Measurements from ENCODE around the gene SCYGR2. TPM values are rescaled to one million over a fixed set of nuclear protein-coding genes. Genes with fewer than 3 reads are reported as not detected.

SCYGR2 gene
- total RNA-seq, 2 donors from 2014 or later, result not detected

DNA sequence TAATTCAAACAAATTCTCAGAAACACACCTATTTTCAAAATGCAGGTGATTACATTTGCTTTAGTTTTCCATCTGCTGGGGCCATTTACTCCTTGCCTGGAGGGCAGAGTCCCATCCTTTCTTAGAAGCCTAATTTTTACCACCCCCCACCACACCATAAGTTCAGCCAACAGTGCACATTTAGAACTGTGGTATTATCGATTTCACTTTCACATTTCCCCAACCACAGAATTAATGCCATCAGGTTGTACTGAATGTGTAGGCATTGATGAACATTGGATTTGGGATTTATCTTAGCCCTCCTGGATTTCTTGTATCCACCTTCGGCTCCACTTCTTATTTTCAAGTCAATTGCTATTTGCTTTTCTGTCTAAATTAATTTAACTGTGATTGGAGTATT, 11.4 kb downstream of the SCYGR2 start:
- Histone ChIP-seq H3K9me3 (ENCODE audit: control insufficient read depth, low read length) (no peaks in the 10 kb centered on the region), H3K36me3 (ENCODE audit: control insufficient read depth, insufficient read depth, low read length) (no peaks in the 10 kb centered on the region), H3K27ac (ENCODE audit: low read depth, low read length) (no peak overlapping the region), H3K27me3 (ENCODE audit: control insufficient read depth, insufficient read depth, low read length, poor library complexity, severe bottlenecking) (no peaks in the 10 kb centered on the region), H3K9ac (ENCODE audit: extremely low read depth, low read length, poor library complexity, severe bottlenecking) (no peak overlapping the region), H3K4me3 (ENCODE audit: low read length) (no peak overlapping the region), H3K4me1 (ENCODE audit: control insufficient read depth, insufficient read depth, low read length) (no peaks in the 10 kb centered on the region)
- Mint-ChIP-seq H3K27me3 (ENCODE audit: insufficient read depth) (peaks cover 3% of the 10 kb centered on the region), H3K9me3 (no peaks in the 10 kb centered on the region), H3K36me3 (ENCODE audit: low read depth) (no peaks in the 10 kb centered on the region), H3K27ac (no peak overlapping the region), H3K4me3 (no peak overlapping the region), H3K4me1 (no peaks in the 10 kb centered on the region)
- TF ChIP-seq, protein P1, sequence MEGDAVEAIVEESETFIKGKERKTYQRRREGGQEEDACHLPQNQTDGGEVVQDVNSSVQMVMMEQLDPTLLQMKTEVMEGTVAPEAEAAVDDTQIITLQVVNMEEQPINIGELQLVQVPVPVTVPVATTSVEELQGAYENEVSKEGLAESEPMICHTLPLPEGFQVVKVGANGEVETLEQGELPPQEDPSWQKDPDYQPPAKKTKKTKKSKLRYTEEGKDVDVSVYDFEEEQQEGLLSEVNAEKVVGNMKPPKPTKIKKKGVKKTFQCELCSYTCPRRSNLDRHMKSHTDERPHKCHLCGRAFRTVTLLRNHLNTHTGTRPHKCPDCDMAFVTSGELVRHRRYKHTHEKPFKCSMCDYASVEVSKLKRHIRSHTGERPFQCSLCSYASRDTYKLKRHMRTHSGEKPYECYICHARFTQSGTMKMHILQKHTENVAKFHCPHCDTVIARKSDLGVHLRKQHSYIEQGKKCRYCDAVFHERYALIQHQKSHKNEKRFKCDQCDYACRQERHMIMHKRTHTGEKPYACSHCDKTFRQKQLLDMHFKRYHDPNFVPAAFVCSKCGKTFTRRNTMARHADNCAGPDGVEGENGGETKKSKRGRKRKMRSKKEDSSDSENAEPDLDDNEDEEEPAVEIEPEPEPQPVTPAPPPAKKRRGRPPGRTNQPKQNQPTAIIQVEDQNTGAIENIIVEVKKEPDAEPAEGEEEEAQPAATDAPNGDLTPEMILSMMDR (conservative IDR thresholded peaks at IDR 0.05), result no peak
- no peak for DNase-seq
- 80% methylated on average over 1 of the region's 2 CpGs; no CpG with 5 or more reads in 1 of the 2 experiments for WGBS, 2 experiments (ENCODE audit: insufficient coverage in 1 of 2, insufficient read length in 1 of 2)

DNA sequence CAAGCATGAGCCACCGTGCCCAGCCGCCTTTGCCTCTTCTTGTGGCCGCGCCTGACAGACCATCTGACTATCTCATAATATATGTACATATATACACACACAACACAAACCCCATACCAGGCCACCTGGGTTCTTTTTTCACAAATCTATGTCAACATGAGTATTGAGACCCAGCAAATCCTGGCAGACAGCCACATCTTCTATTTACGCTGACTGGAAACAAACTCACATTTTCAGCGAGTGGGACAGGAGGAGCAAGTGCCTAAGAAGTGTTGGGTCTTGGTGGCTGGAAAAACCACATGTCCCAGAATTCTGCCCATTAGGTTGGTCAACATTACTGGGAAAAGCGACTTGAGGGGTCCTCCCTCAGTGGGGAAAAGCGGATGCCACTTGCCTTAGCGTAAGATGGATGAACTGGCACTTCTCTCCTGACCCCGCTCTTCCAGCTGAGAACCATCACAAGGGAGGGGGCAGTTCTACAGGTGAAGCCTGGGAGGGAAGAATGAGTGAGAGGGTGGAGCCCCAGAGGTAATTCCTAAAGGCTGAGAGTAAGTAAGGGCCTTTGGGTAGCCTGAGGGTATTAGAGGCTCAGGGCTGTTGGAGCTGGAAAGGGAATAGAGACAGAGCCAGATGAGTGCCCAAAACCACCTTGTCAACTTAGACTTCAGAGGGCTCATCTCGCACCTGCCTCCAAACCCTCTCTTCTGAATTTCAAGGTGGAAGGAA, 14.0 kb downstream of the SCYGR2 start:
- H3K4me3 Mint-ChIP-seq, result no peak overlapping the region
- H3K36me3 Mint-ChIP-seq (ENCODE audit: low read depth), result no peaks in the 10 kb centered on the region
- Histone ChIP-seq H3K4me3 (ENCODE audit: low read length) (no peak overlapping the region), H3K9ac (ENCODE audit: extremely low read depth, low read length, poor library complexity, severe bottlenecking) (no peak overlapping the region), H3K27ac (ENCODE audit: low read depth, low read length) (no peak overlapping the region), H3K4me1 (ENCODE audit: control insufficient read depth, insufficient read depth, low read length) (peaks cover 4% of the 10 kb centered on the region), H3K9me3 (ENCODE audit: control insufficient read depth, low read length) (no peaks in the 10 kb centered on the region), H3K27me3 (ENCODE audit: control insufficient read depth, insufficient read depth, low read length, poor library complexity, severe bottlenecking) (no peaks in the 10 kb centered on the region), H3K36me3 (ENCODE audit: control insufficient read depth, insufficient read depth, low read length) (no peaks in the 10 kb centered on the region)
- 85 to 94% methylated on average over 5 to 11 of the region's 11 CpGs for WGBS, 2 experiments (ENCODE audit: insufficient coverage in 1 of 2, insufficient read length in 1 of 2)
- H3K27ac Mint-ChIP-seq, result no peak overlapping the region
- no peak for DNase-seq
- H3K27me3 Mint-ChIP-seq (ENCODE audit: insufficient read depth), result peaks cover 3% of the 10 kb centered on the region
- TF ChIP-seq, protein P1 (conservative IDR thresholded peaks at IDR 0.05), result no peak
- peaks cover 17% of the 10 kb centered on the region for H3K4me1 Mint-ChIP-seq
- H3K9me3 Mint-ChIP-seq, result no peaks in the 10 kb centered on the region

DNA sequence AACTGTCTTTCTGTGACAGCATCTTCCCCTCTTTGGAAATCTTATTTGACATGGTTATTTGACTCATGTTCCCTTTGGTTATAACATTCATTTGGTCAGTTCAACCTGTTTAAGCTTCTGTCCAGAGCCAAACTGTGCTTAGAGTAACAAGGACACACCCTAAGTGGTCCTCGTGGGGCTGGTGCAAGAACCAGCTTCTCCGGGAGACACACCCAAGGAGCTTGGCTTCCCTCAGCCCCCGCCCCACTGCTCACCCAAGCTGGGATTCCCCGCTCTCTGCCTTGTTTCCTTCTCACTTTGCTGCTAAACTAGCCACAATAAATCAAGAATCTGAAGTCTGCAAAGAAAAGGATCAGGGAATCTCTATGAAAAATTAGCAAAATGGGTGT, 14.6 kb downstream of the SCYGR2 start:
- H3K27ac Mint-ChIP-seq, result no peak overlapping the region
- H3K4me1 Mint-ChIP-seq, result peaks cover 17% of the 10 kb centered on the region
- H3K4me1 ChIP-seq (ENCODE audit: control insufficient read depth, insufficient read depth, low read length), result peaks cover 4% of the 10 kb centered on the region
- 94% methylated on average over 4 of the region's 4 CpGs; no CpG with 5 or more reads in 1 of the 2 experiments for WGBS, 2 experiments (ENCODE audit: insufficient coverage in 1 of 2, insufficient read length in 1 of 2)
- no peak overlapping the region for H3K9ac ChIP-seq (ENCODE audit: extremely low read depth, low read length, poor library complexity, severe bottlenecking)
- H3K27me3 Mint-ChIP-seq (ENCODE audit: insufficient read depth), result peaks cover 3% of the 10 kb centered on the region
- no peaks in the 10 kb centered on the region for H3K27me3 ChIP-seq (ENCODE audit: control insufficient read depth, insufficient read depth, low read length, poor library complexity, severe bottlenecking)
- no peaks in the 10 kb centered on the region for H3K9me3 ChIP-seq (ENCODE audit: control insufficient read depth, low read length)
- no peak overlapping the region for H3K4me3 ChIP-seq (ENCODE audit: low read length)
- no peak overlapping the region for H3K27ac ChIP-seq (ENCODE audit: low read depth, low read length)
- TF ChIP-seq, protein P1 (conservative IDR thresholded peaks at IDR 0.05), result no peak
- no peaks in the 10 kb centered on the region for H3K36me3 ChIP-seq (ENCODE audit: control insufficient read depth, insufficient read depth, low read length)
- no peaks in the 10 kb centered on the region for H3K36me3 Mint-ChIP-seq (ENCODE audit: low read depth)
- no peak for DNase-seq
- H3K4me3 Mint-ChIP-seq, result no peak overlapping the region
- H3K9me3 Mint-ChIP-seq, result no peaks in the 10 kb centered on the region

All from endodermal cell (in vitro differentiated cells).